H9 (cell line): Measurements from ENCODE around the gene GRM1. TPM values are rescaled to one million over a fixed set of nuclear protein-coding genes. Genes with fewer than 3 reads are reported as not detected.

Experiments
- DNase-seq: peaks from one replicate; pipeline ENCODE4 v3.0.0-alpha.2; 2017
- H2AFZ ChIP-seq: one replicate; pipeline ENCODE4 v1.6.1; 2013; ENCODE audit warnings: mild to moderate bottlenecking, low read length, control low read depth, moderate library complexity
- H2AK5ac ChIP-seq: 2 replicates; pipeline ENCODE4 v1.6.1; 2013; ENCODE audit warnings: low read length, control low read depth, mixed read lengths; ENCODE audit not compliant: insufficient read length
- H2BK120ac ChIP-seq: one replicate; pipeline ENCODE4 v1.6.1; 2013; ENCODE audit warnings: low read depth, mild to moderate bottlenecking, low read length, control low read depth, inconsistent platforms; ENCODE audit not compliant: poor library complexity, severe bottlenecking
- H2BK12ac ChIP-seq: 2 replicates; pipeline ENCODE4 v1.6.1; 2013; ENCODE audit warnings: low read length, control low read depth, mixed read lengths, low read depth; ENCODE audit not compliant: insufficient read length
- H2BK15ac ChIP-seq: 2 replicates; pipeline ENCODE4 v1.6.1; 2013; ENCODE audit warnings: low read depth, low read length, control low read depth
- H2BK20ac ChIP-seq: one replicate; pipeline ENCODE4 v1.6.1; 2013; ENCODE audit warnings: low read depth, mild to moderate bottlenecking, low read length, control low read depth, inconsistent platforms; ENCODE audit not compliant: poor library complexity, severe bottlenecking
- H2BK5ac ChIP-seq: 2 replicates; pipeline ENCODE4 v1.6.1; 2013; ENCODE audit warnings: low read length, control low read depth, mixed read lengths; ENCODE audit not compliant: insufficient read length
- H3K14ac ChIP-seq: 2 replicates; pipeline ENCODE4 v1.6.1; 2013; ENCODE audit warnings: low read length, control low read depth; ENCODE audit not compliant: insufficient read depth
- H3K18ac ChIP-seq: 2 replicates; pipeline ENCODE4 v1.6.1; 2013; ENCODE audit warnings: low read depth, mild to moderate bottlenecking, mixed read lengths, low read length, control low read depth; ENCODE audit not compliant: insufficient read length
- H3K23ac ChIP-seq: 2 replicates; pipeline ENCODE4 v1.6.1; 2013; ENCODE audit warnings: low read length, control low read depth, mixed read lengths, low read depth; ENCODE audit not compliant: insufficient read length
- H3K23me2 ChIP-seq: 2 replicates; pipeline ENCODE4 v1.6.1; 2013; ENCODE audit warnings: low read depth, mild to moderate bottlenecking, mixed read lengths, low read length, control low read depth; ENCODE audit not compliant: insufficient read length, poor library complexity, severe bottlenecking
- H3K27ac ChIP-seq: 2 replicates; pipeline ENCODE4 v1.5.1; 2013; ENCODE audit warnings: low read length, control low read depth, mixed read lengths, low read depth; ENCODE audit not compliant: insufficient read length
- H3K27me3 ChIP-seq: 2 replicates; pipeline ENCODE4 v1.6.1; 2013; ENCODE audit warnings: low read length, control low read depth, inconsistent platforms; ENCODE audit not compliant: insufficient read depth
- H3K4ac ChIP-seq: 2 replicates; pipeline ENCODE4 v1.6.1; 2013; ENCODE audit warnings: low read depth, mild to moderate bottlenecking, control low read depth, inconsistent platforms, low read length, moderate library complexity
- H3K4me1 ChIP-seq: 2 replicates; pipeline ENCODE4 v1.6.1; 2013; ENCODE audit warnings: low read length, control low read depth, inconsistent platforms; ENCODE audit not compliant: insufficient read depth
- H3K4me2 ChIP-seq: 2 replicates; pipeline ENCODE4 v1.6.1; 2013; ENCODE audit warnings: low read length, control low read depth, mixed read lengths; ENCODE audit not compliant: insufficient read length, insufficient read depth
- H3K56ac ChIP-seq: 2 replicates; pipeline ENCODE4 v1.6.1; 2013; ENCODE audit warnings: low read depth, mild to moderate bottlenecking, mixed read lengths, low read length, control low read depth; ENCODE audit not compliant: insufficient read length
- H3K79me1 ChIP-seq: 2 replicates; pipeline ENCODE4 v1.6.1; 2013; ENCODE audit warnings: low read depth, mild to moderate bottlenecking, moderate library complexity, low read length, control low read depth, inconsistent platforms; ENCODE audit not compliant: insufficient read depth, poor library complexity, severe bottlenecking
- H3K79me2 ChIP-seq: 2 replicates; pipeline ENCODE4 v1.6.1; 2013; ENCODE audit warnings: low read length, control low read depth, inconsistent platforms; ENCODE audit not compliant: insufficient read depth
- H3K9ac ChIP-seq: 2 replicates; pipeline ENCODE4 v1.6.1; 2013; ENCODE audit warnings: low read length, control low read depth, mixed read lengths; ENCODE audit not compliant: insufficient read length; ENCODE audit errors: extremely low read depth
- H3K9me3 ChIP-seq: one replicate; pipeline ENCODE4 v1.6.1; 2013; ENCODE audit warnings: low read depth, low read length, inconsistent platforms; ENCODE audit not compliant: control insufficient read depth
- H3T11ph ChIP-seq: one replicate; pipeline ENCODE4 v1.6.1; 2013; ENCODE audit warnings: mild to moderate bottlenecking, low read length, control low read depth, inconsistent platforms
- H4K20me1 ChIP-seq: one replicate; pipeline ENCODE4 v1.6.1; 2013; ENCODE audit not compliant: control insufficient read depth, insufficient read length, insufficient read depth
- H4K5ac ChIP-seq: 2 replicates; pipeline ENCODE4 v1.6.1; 2013; ENCODE audit warnings: low read depth, mild to moderate bottlenecking, mixed read lengths, low read length, control low read depth; ENCODE audit not compliant: insufficient read length
- H4K8ac ChIP-seq: replicated peaks from 2 replicates; pipeline ENCODE4 v1.6.1; 2013; ENCODE audit warnings: low read length, control low read depth, mixed read lengths, low read depth; ENCODE audit not compliant: insufficient read length
- H4K91ac ChIP-seq: 2 replicates; pipeline ENCODE4 v1.6.1; 2013; ENCODE audit warnings: low read depth, mild to moderate bottlenecking, moderate library complexity, mixed read lengths, low read length, control low read depth; ENCODE audit not compliant: insufficient read length
- H3K27ac Mint-ChIP-seq, 3 experiments: 2 replicates in 2 of 3; 3 replicates in 1 of 3; pipeline ENCODE4 v1.8.0; 2020 to 2021; ENCODE audit warnings: mixed read lengths in 3 of 3, mild to moderate bottlenecking in 1 of 3, moderate library complexity in 1 of 3
- H3K27me3 Mint-ChIP-seq: 2 replicates; pipeline ENCODE4 v1.8.0; 2021; ENCODE audit warnings: low read depth, mild to moderate bottlenecking, moderate library complexity, mixed read lengths
- H3K36me3 Mint-ChIP-seq, 3 experiments: 2 replicates in 2 of 3; 3 replicates in 1 of 3; pipeline ENCODE4 v1.8.0; 2020 to 2021; ENCODE audit warnings: low read depth in 3 of 3, mixed read lengths in 3 of 3; ENCODE audit not compliant: insufficient read depth in 1 of 3
- H3K4me1 Mint-ChIP-seq, 2 experiments: 2 replicates each; pipeline ENCODE4 v1.8.0; 2020; ENCODE audit warnings: mixed read lengths in 2 of 2
- H3K4me3 Mint-ChIP-seq, 2 experiments: 2 replicates in 1 of 2; 3 replicates in 1 of 2; pipeline ENCODE4 v1.8.0; 2020 to 2021; ENCODE audit warnings: mild to moderate bottlenecking in 2 of 2, mixed read lengths in 2 of 2, moderate library complexity in 1 of 2
- H3K9me3 Mint-ChIP-seq, 2 experiments: 2 replicates in 1 of 2; 3 replicates in 1 of 2; pipeline ENCODE4 v1.8.0; 2020; ENCODE audit warnings: mild to moderate bottlenecking in 2 of 2, mixed read lengths in 2 of 2, moderate library complexity in 1 of 2
- CTCF ChIP-seq: fragments of 200-600 bp; sonication (generic); conservative IDR thresholded peaks from 3 replicates; pipeline ENCODE4 v1.8.0; 2021; ENCODE audit warnings: antibody characterized with exemption, mild to moderate bottlenecking
- WGBS: extraction: QIAGEN DNeasy Blood & Tissue Kit; methylation state at CpG from one replicate; pipeline ENCODE4 v1.1.7; 2013; ENCODE audit warnings: missing lambda C conversion rate, low lambda C conversion rate, mixed read lengths; ENCODE audit not compliant: insufficient read length; ENCODE audit errors: extremely low coverage; 5-methylcytosine and 5-hydroxymethylcytosine counted together
- total RNA-seq: library from RNA; stranded (reverse); gene quantifications from 2 replicates; pipeline ENCODE4 v1.2.1, GENCODE V29; 2021

The GRM1 gene
- total RNA-seq, 1 experiment from 2014 or later, result 0.39 TPM

DNA sequence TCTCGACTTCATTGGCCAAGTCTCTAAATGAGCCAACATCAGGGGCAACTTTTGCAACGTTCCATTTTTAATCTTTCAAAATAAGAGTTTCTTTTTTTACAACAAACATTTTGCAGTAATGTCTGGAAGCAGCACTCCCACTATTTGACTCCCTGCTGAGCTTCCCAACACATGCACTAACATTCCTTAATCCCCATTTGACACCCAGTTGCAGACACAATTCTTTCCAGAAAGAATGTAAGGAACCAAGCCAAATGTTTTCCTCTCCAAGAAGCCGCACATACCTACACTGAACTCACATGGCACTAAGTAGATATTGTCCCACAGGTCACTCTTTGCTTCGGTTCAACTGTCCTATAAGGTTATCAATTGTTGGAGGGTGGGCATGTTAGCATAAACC lies 165.6 kb downstream of the GRM1 start:
- H4K8ac ChIP-seq, result no peak overlapping the region
- H3K27ac Mint-ChIP-seq, result no peak overlapping the region
- H3K79me1 ChIP-seq, result no peaks in the 10 kb centered on the region
- H4K20me1 ChIP-seq, result no peaks in the 10 kb centered on the region
- no peak for DNase-seq
- no peaks in the 10 kb centered on the region for H3K9me3 ChIP-seq
- no peaks in the 10 kb centered on the region for H3K79me2 ChIP-seq
- no peak overlapping the region for H3T11ph ChIP-seq
- H3K4me1 Mint-ChIP-seq, result peaks cover 0 to 5% of the 10 kb centered on the region in 2 experiments; a peak in 2 of 4 replicates
- no peak overlapping the region for H3K9ac ChIP-seq
- H3K36me3 Mint-ChIP-seq, result no peaks in the 10 kb centered on the region
- no peak overlapping the region for H2BK12ac ChIP-seq
- no peak overlapping the region for H3K56ac ChIP-seq
- no peak overlapping the region for H3K18ac ChIP-seq
- H4K91ac ChIP-seq, result no peak overlapping the region
- H3K23ac ChIP-seq, result no peak overlapping the region
- TF ChIP-seq CTCF, result no peak
- no peaks in the 10 kb centered on the region for H3K4me1 ChIP-seq
- no peak overlapping the region for H3K4ac ChIP-seq
- no peak overlapping the region for H3K27ac ChIP-seq
- no peaks in the 10 kb centered on the region; the same call in 1 of the 2 replicates for H3K27me3 Mint-ChIP-seq
- H3K23me2 ChIP-seq, result no peaks in the 10 kb centered on the region
- no peak overlapping the region for H3K4me3 Mint-ChIP-seq
- H2BK20ac ChIP-seq, result no peak overlapping the region
- no peaks in the 10 kb centered on the region for H3K27me3 ChIP-seq
- H2AFZ ChIP-seq, result no peak overlapping the region
- no peak overlapping the region for H2BK5ac ChIP-seq
- no CpG with 5 or more reads among the region's 4 CpGs for WGBS
- H3K4me2 ChIP-seq, result no peak overlapping the region
- H2AK5ac ChIP-seq, result no peak overlapping the region
- no peak overlapping the region for H3K14ac ChIP-seq
- H3K9me3 Mint-ChIP-seq, result no peaks in the 10 kb centered on the region
- no peak overlapping the region for H2BK15ac ChIP-seq
- no peak overlapping the region for H4K5ac ChIP-seq
- no peak overlapping the region for H2BK120ac ChIP-seq
